ENCODE results near the gene CFAP92. TPM values are rescaled to one million over a fixed set of nuclear protein-coding genes. Genes with fewer than 3 reads are reported as not detected.

CFAP92 gene
- total RNA-seq, 1 experiment from 2014 or later, result 0.18 TPM

GRCh38 chr3:128923576-128923975, 70.3 kb downstream of the CFAP92 start:
- BruUV-seq (replicated peaks), result no TSS peak
- Histone ChIP-seq H3K27me3 (ENCODE audit: control insufficient read depth, insufficient read depth, low read length) (no peaks in the 10 kb centered on the region), H3K9me3 (ENCODE audit: control insufficient read depth, insufficient read depth, low read depth, low read length) (peaks cover 29% of the 10 kb centered on the region), H3K4me3 (ENCODE audit: low read depth in 2 of 2, low read length in 2 of 2) (no peak overlapping the region), H3K27ac (ENCODE audit: low read length) (no peak overlapping the region), H3K4me1 (ENCODE audit: control insufficient read depth, insufficient read depth, low read length) (no peaks in the 10 kb centered on the region), H3K36me3 (ENCODE audit: control insufficient read depth, insufficient read depth, low read length) (no peaks in the 10 kb centered on the region)
- ChIA-PET CTCF (no interaction called here), POLR2A (interaction anchor here (0.6 kb wide), 1 partner anchor 19 kb away, joined by 8 read pairs; no protein-coding TSS in a partner anchor)
- no peak for ATAC-seq
- in situ Hi-C loops (cut with HindIII; ENCODE audit: low pct_unique_long_range_greater_than_20kb, low sequenced_read_pairs), result no loop called here
- DNase-seq (ENCODE audit: low read depth, low spot score), result no peak
- intact Hi-C loops (cut with micrococcal nuclease; ENCODE audit: unreplicated experiment), result loop anchor here (5.0 kb wide), 1 partner anchor 241 kb away; no protein-coding TSS in a partner anchor
- no peak for TF ChIP-seq SIN3A (IDR thresholded peaks at IDR 0.05; ENCODE audit: borderline replicate concordance, insufficient read depth, low read depth, low read length)
- TF ChIP-seq REST (IDR thresholded peaks at IDR 0.05; ENCODE audit: insufficient read depth in 1 of 2, low read depth in 2 of 2, low read length in 1 of 2), result no peak
- TF ChIP-seq POLR2AphosphoS5 (IDR thresholded peaks at IDR 0.05; ENCODE audit: low read depth, low read length), result no peak
- no peak for TF ChIP-seq TCF7L2 (IDR thresholded peaks at IDR 0.05; ENCODE audit: low read depth, low read length)
- TF ChIP-seq CTCF (IDR thresholded peaks at IDR 0.05), result no peak

GRCh38 chr3:128922804-128923459, 70.9 kb downstream of the CFAP92 start:
- no TSS peak for BruUV-seq (replicated peaks)

More at GRCh38 chr3:128922804-128923459, 70.9 kb downstream of the CFAP92 start:
- no peak overlapping the region for H3K27ac ChIP-seq (ENCODE audit: low read length)
- no peak overlapping the region for H3K4me3 ChIP-seq (ENCODE audit: low read depth in 2 of 2, low read length in 2 of 2)
- H3K36me3 ChIP-seq (ENCODE audit: control insufficient read depth, insufficient read depth, low read length), result no peaks in the 10 kb centered on the region
- TF ChIP-seq CTCF (IDR thresholded peaks at IDR 0.05) (no peak), TCF7L2 (IDR thresholded peaks at IDR 0.05; ENCODE audit: low read depth, low read length) (no peak), REST (IDR thresholded peaks at IDR 0.05; ENCODE audit: insufficient read depth in 1 of 2, low read depth in 2 of 2, low read length in 1 of 2) (no peak), SIN3A (IDR thresholded peaks at IDR 0.05; ENCODE audit: borderline replicate concordance, insufficient read depth, low read depth, low read length) (no peak), POLR2AphosphoS5 (IDR thresholded peaks at IDR 0.05; ENCODE audit: low read depth, low read length) (no peak; the same call in 1 of the 2 replicates)
- no peak for ATAC-seq
- no peaks in the 10 kb centered on the region for H3K27me3 ChIP-seq (ENCODE audit: control insufficient read depth, insufficient read depth, low read length)
- intact Hi-C loops (cut with micrococcal nuclease; ENCODE audit: unreplicated experiment), result loop anchor here (5.0 kb wide), 1 partner anchor 241 kb away; no protein-coding TSS in a partner anchor
- H3K9me3 ChIP-seq (ENCODE audit: control insufficient read depth, insufficient read depth, low read depth, low read length), result peaks cover 29% of the 10 kb centered on the region
- in situ Hi-C loops (cut with HindIII; ENCODE audit: low pct_unique_long_range_greater_than_20kb, low sequenced_read_pairs), result no loop called here
- no peaks in the 10 kb centered on the region for H3K4me1 ChIP-seq (ENCODE audit: control insufficient read depth, insufficient read depth, low read length)
- CTCF ChIA-PET, result interaction anchor here (0.6 kb wide), 1 partner anchor 47 kb away, joined by 4 read pairs; no protein-coding TSS in a partner anchor
- POLR2A ChIA-PET, result interaction anchor here (0.6 kb wide), 1 partner anchor 20 kb away, joined by 8 read pairs; no protein-coding TSS in a partner anchor
- DNase-seq (ENCODE audit: low read depth, low spot score), result no peak

Measured in Panc1 (cell line).